Neural progenitor cell (in vitro differentiated cells): Measurements from ENCODE around the gene SLC5A10. TPM values are rescaled to one million over a fixed set of nuclear protein-coding genes. Genes with fewer than 3 reads are reported as not detected.

Experiments
- DNase-seq: peaks from one replicate; pipeline ENCODE4 v3.0.0-alpha.2; 2016; ENCODE audit warnings: low spot score
- H2AFZ ChIP-seq: fragments of 200-600 bp; sonication (generic); replicated peaks from 2 replicates; pipeline ENCODE4 v1.6.1; 2016; ENCODE audit warnings: antibody characterized with exemption
- H3F3A ChIP-seq: fragments of 200-600 bp; sonication (generic); 2 replicates; pipeline ENCODE4 v1.6.1; 2016; ENCODE audit warnings: antibody characterized with exemption, low read depth
- H3K27ac ChIP-seq: fragments of 200-600 bp; sonication (generic); 2 replicates; pipeline ENCODE4 v1.5.1; 2016; ENCODE audit warnings: mild to moderate bottlenecking
- H3K27me3 ChIP-seq: fragments of 200-600 bp; sonication (generic); 2 replicates; pipeline ENCODE4 v1.6.1; 2016; ENCODE audit warnings: mild to moderate bottlenecking, moderate library complexity
- H3K36me3 ChIP-seq: fragments of 200-600 bp; sonication (generic); 2 replicates; pipeline ENCODE4 v1.5.1; 2016
- H3K4me1 ChIP-seq: fragments of 200-600 bp; sonication (generic); 2 replicates; pipeline ENCODE4 v1.6.1; 2016; ENCODE audit warnings: mixed run types
- H3K4me2 ChIP-seq: fragments of 200-600 bp; sonication (generic); 2 replicates; pipeline ENCODE4 v1.6.1; 2016
- H3K4me3 ChIP-seq: fragments of 200-600 bp; sonication (generic); 2 replicates; pipeline ENCODE4 v1.5.1; 2016
- H3K79me2 ChIP-seq: fragments of 200-600 bp; sonication (generic); 2 replicates; pipeline ENCODE4 v1.6.1; 2016; ENCODE audit warnings: low read depth
- H3K9ac ChIP-seq: fragments of 200-600 bp; sonication (generic); 2 replicates; pipeline ENCODE4 v1.6.1; 2016
- H3K9me3 ChIP-seq: fragments of 200-600 bp; sonication (generic); 2 replicates; pipeline ENCODE4 v1.5.1; 2016; ENCODE audit warnings: low read depth
- H4K20me1 ChIP-seq: fragments of 200-600 bp; sonication (generic); 2 replicates; pipeline ENCODE4 v1.6.1; 2016; ENCODE audit warnings: low read depth
- H3K27ac Mint-ChIP-seq: 3 replicates; pipeline ENCODE4 v1.8.0; 2021; ENCODE audit warnings: mixed read lengths
- H3K27me3 Mint-ChIP-seq: 2 replicates; pipeline ENCODE4 v1.8.0; 2022; ENCODE audit warnings: low read depth, mild to moderate bottlenecking, inconsistent platforms, moderate library complexity, mixed read lengths; ENCODE audit not compliant: insufficient read depth
- H3K36me3 Mint-ChIP-seq: 3 replicates; pipeline ENCODE4 v1.8.0; 2021; ENCODE audit warnings: mixed read lengths
- H3K4me1 Mint-ChIP-seq: 3 replicates; pipeline ENCODE4 v1.8.0; 2021; ENCODE audit warnings: mixed read lengths
- H3K4me3 Mint-ChIP-seq: 3 replicates; pipeline ENCODE4 v1.8.0; 2021; ENCODE audit warnings: mild to moderate bottlenecking, moderate library complexity, mixed read lengths
- H3K9me3 Mint-ChIP-seq: 3 replicates; pipeline ENCODE4 v1.8.0; 2020; ENCODE audit warnings: mixed read lengths
- CTCF ChIP-seq: fragments of 200-600 bp; sonication (generic); IDR thresholded peaks from 2 replicates; pipeline ENCODE4 v1.5.1; 2017; ENCODE audit warnings: antibody characterized with exemption, mild to moderate bottlenecking
- EZH2 ChIP-seq: fragments of 200-600 bp; sonication (generic); IDR thresholded peaks from 2 replicates; pipeline ENCODE4 v1.6.1; 2017; ENCODE audit warnings: antibody characterized with exemption, mild to moderate bottlenecking, moderate library complexity
- EZH2phosphoT487 ChIP-seq: fragments of 200-600 bp; sonication (generic); IDR thresholded peaks from 2 replicates; pipeline ENCODE4 v1.6.1; 2017; ENCODE audit warnings: antibody characterized with exemption
- total RNA-seq: library from RNA; depleted of rRNA; stranded (reverse); fragments of >200 nt; gene quantifications from 2 replicates; pipeline ENCODE4 v1.2.3, GENCODE V29; 2015; ENCODE audit warnings: low replicate concordance

The SLC5A10 gene
- total RNA-seq, 1 donor from 2014 or later: not detected

- no peak overlapping the region for H3K9ac ChIP-seq
- no peak for DNase-seq
- no peaks in the 10 kb centered on the region for H3K9me3 ChIP-seq
- H3K4me3 Mint-ChIP-seq: no peak overlapping the region
- H3F3A ChIP-seq: no peaks in the 10 kb centered on the region
- no peak overlapping the region for H3K4me3 ChIP-seq
- peaks cover 18% of the 10 kb centered on the region for H3K79me2 ChIP-seq
- peaks cover 3% of the 10 kb centered on the region for H3K27me3 Mint-ChIP-seq
- no peaks in the 10 kb centered on the region for H3K36me3 ChIP-seq
- H3K27ac ChIP-seq: no peak overlapping the region
- H3K27me3 ChIP-seq: no peaks in the 10 kb centered on the region
- no peak overlapping the region for H3K4me2 ChIP-seq
- no peaks in the 10 kb centered on the region for H3K4me1 ChIP-seq
- H3K9me3 Mint-ChIP-seq: peaks cover 6% of the 10 kb centered on the region
- no peak overlapping the region for H2AFZ ChIP-seq
- H3K36me3 Mint-ChIP-seq: peaks cover 2% of the 10 kb centered on the region
- no peak overlapping the region for H3K27ac Mint-ChIP-seq
- H3K4me1 Mint-ChIP-seq: no peaks in the 10 kb centered on the region
- peaks cover 28% of the 10 kb centered on the region for H4K20me1 ChIP-seq
- TF ChIP-seq CTCF (no peak), EZH2phosphoT487 (no peak), EZH2 (no peak)
Measured at GRCh38 chr17:18990331-18990730, 38.4 kb downstream of the SLC5A10 start.

GRCh38 chr17:18991531-18992315, 39.8 kb downstream of the SLC5A10 start:
- Histone ChIP-seq H3K4me1 (no peaks in the 10 kb centered on the region), H4K20me1 (peaks cover 28% of the 10 kb centered on the region), H3K4me3 (no peak overlapping the region), H3K27me3 (no peaks in the 10 kb centered on the region), H3K36me3 (no peaks in the 10 kb centered on the region), H3K9me3 (no peaks in the 10 kb centered on the region), H3K27ac (no peak overlapping the region), H2AFZ (no peak overlapping the region), H3K79me2 (peaks cover 32% of the 10 kb centered on the region), H3F3A (no peaks in the 10 kb centered on the region), H3K9ac (no peak overlapping the region), H3K4me2 (no peak overlapping the region)
- Mint-ChIP-seq H3K27ac (peak overlapping the region; percentile 81), H3K4me1 (no peaks in the 10 kb centered on the region), H3K36me3 (peaks cover 2% of the 10 kb centered on the region), H3K27me3 (peaks cover 3% of the 10 kb centered on the region), H3K4me3 (no peak overlapping the region), H3K9me3 (peaks cover 10% of the 10 kb centered on the region)
- TF ChIP-seq EZH2phosphoT487 (no peak), EZH2 (no peak), CTCF (no peak)
- no peak for DNase-seq

- H3K36me3 Mint-ChIP-seq: peaks cover 2% of the 10 kb centered on the region
- no peak overlapping the region for H3K27ac ChIP-seq
- peaks cover 36% of the 10 kb centered on the region for H3K79me2 ChIP-seq
- H3K4me1 Mint-ChIP-seq: no peaks in the 10 kb centered on the region
- no peak for DNase-seq
- H3K9me3 ChIP-seq: no peaks in the 10 kb centered on the region
- H3K27me3 ChIP-seq: no peaks in the 10 kb centered on the region
- no peaks in the 10 kb centered on the region for H3K36me3 ChIP-seq
- H3K9me3 Mint-ChIP-seq: peaks cover 11% of the 10 kb centered on the region
- H3F3A ChIP-seq: no peaks in the 10 kb centered on the region
- no peak overlapping the region for H3K4me2 ChIP-seq
- peaks cover 3% of the 10 kb centered on the region for H3K27me3 Mint-ChIP-seq
- no peak overlapping the region for H3K27ac Mint-ChIP-seq
- H3K9ac ChIP-seq: no peak overlapping the region
- TF ChIP-seq CTCF (no peak), EZH2 (no peak), EZH2phosphoT487 (no peak)
- no peak overlapping the region for H3K4me3 Mint-ChIP-seq
- H3K4me1 ChIP-seq: no peaks in the 10 kb centered on the region
- H3K4me3 ChIP-seq: no peak overlapping the region
- H2AFZ ChIP-seq: no peak overlapping the region
- H4K20me1 ChIP-seq: peaks cover 28% of the 10 kb centered on the region
Measured at GRCh38 chr17:18992454-18993130, 40.6 kb downstream of the SLC5A10 start.
